CD4-positive, alpha-beta T cell treated with Interferon gamma for 1 hour (primary cell): ENCODE results near the gene LIX1.
"Not testable (repeated sequence)": the region's sequence is repeated elsewhere in the genome, so short reads cannot be mapped to it uniquely, and the experiment has no call there.

Source experiments
- DNase-seq: peaks from one replicate; pipeline ENCODE4 v3.0.0-alpha.2; 2020

The LIX1 gene

DNA sequence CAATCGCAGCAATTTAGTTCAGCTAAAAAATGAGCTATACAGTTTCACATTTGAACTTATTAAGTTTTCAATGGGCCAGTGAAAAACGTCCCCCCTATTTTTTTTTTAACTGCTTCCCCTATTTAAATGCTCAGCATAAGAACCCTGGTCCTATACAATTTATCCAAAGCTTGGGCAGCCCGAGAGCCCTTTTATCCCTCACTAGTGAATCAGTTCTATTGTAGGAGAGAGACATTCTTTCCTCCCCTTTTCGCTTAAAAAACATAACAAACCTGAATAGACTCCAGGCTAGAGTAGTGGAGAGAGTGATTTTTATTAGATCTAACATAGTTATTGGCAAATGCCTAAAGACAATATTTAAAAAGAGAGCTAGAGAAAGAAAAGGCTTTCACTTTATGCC lies 1.4 kb downstream of the LIX1 start:
- no peak for DNase-seq

- DNase-seq, result not testable (repeated sequence)
Observed at GRCh38 chr5:97140250-97140649, 2.2 kb downstream of the LIX1 start.

DNA sequence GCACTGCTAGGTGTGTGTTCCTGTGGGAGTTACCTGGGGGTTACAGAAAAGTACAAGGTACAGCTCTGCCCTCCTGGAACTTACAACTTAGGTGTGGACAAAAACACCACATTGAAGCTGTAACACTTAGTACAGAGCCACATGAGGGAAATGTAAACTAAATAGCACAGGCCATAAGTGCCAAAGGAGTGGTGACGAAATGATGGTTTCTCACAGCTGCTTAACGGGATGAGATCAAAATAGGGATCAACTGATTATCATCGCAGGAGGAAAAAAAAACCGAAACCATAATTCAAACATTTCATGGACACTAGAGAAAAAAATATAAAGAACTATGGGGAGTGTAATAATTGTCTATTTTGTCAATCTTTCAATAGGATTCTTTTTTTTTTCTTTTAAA lies 5.9 kb downstream of the LIX1 start:
- DNase-seq, result no peak

- DNase-seq, result no peak
Observed at GRCh38 chr5:97135868-97136267, 6.5 kb downstream of the LIX1 start.

GRCh38 chr5:97134634-97135033 lies 7.8 kb downstream of the LIX1 start:
- no peak for DNase-seq

GRCh38 chr5:97133101-97133500 lies 9.3 kb downstream of the LIX1 start:
- DNase-seq, result no peak

DNA sequence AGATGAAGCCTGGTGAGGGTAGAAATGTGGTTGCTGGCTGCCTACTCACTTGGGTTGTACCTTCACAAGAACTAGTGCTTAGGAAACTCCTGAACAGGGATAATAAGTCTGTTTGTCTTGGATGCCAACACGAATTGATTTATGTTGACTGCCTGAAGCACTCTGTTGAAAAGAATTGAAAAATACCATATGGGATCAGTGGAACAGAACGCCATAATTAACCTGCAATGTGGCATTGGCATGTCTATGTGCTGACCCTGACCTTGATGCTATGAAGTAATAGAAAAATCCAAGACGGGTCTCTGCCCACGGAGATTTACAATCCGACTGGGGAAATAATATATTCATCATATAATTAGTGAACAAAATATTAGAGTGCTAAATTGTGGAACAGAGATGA lies 10.5 kb downstream of the LIX1 start:
- no peak for DNase-seq

GRCh38 chr5:97131139-97131710 lies 11.2 kb downstream of the LIX1 start:
- DNase-seq, result no peak

GRCh38 chr5:97127727-97128126 lies 14.7 kb downstream of the LIX1 start:
- no peak for DNase-seq

DNA sequence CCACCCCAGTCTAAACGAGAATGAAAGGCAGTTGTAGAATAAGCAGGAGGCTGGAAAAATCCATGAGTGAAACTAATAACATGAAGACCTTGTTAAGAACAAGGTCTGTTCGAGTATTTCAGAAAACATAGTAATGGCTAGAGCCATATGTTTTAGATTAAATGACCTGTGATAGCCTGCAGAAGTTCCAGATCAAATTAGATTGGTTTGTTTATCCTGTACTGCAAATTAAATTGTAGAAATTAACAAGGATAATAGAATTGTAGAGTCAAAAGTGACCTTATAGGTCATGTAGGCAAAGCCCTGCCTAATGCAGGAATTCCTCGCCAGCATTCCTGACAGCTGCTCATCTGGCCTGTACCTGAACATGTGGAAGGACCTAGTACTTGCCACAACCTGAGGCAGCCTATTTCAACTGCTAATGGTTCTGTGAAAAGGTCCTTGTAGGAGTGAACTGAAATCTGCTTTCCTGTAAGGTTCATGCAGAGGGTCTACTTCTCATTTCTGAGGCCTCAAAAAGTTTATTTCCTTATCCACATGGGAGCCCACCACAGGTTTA lies 17.2 kb downstream of the LIX1 start:
- DNase-seq, result no peak

GRCh38 chr5:97124335-97124734 lies 18.1 kb downstream of the LIX1 start:
- no peak for DNase-seq

- DNase-seq, result no peak
Observed at GRCh38 chr5:97121848-97122247, 20.6 kb downstream of the LIX1 start.

DNA sequence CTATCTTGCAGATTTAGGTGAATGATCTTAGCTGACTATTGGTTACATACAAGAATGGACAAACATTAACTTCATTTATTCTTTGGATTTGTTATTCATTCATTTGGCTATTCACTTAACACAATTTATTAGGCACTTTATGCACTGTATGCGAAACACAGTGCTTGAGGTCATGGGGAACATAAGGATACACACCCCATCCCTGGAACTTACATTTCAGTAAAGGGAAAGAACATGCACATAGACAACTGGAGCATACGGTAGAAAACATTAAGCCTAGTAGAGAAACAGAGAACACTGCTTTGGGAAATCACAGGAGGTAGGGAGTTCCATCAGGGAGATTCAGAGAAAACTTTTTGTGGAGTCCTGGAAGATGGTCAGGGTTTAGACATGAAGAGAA lies 22.2 kb downstream of the LIX1 start:
- DNase-seq, result no peak

GRCh38 chr5:97119007-97119390 lies 23.4 kb downstream of the LIX1 start:
- no peak for DNase-seq

GRCh38 chr5:97118261-97119006 lies 24.0 kb downstream of the LIX1 start:
- DNase-seq, result no peak

GRCh38 chr5:97115932-97116331 lies 26.5 kb downstream of the LIX1 start:
- DNase-seq, result no peak

DNA sequence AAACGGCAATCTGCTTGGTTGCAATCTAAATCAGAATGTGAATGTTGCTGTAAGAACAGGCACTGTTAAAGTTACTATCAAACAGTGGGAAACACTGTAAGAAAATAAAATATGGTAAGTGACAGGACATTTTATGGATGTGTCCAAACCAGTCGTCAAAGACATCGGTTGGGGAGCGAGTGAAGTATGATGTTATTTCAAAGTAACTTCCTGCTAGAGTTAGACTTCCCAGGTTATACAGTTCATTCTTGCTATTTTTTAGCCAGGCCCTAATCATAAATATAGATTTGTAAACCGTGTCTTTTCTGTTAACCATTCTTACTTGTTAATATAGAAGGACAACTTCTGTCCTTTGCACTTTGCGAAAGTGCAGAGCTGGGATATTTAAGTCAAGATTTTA lies 30.2 kb downstream of the LIX1 start:
- no peak for DNase-seq

DNA sequence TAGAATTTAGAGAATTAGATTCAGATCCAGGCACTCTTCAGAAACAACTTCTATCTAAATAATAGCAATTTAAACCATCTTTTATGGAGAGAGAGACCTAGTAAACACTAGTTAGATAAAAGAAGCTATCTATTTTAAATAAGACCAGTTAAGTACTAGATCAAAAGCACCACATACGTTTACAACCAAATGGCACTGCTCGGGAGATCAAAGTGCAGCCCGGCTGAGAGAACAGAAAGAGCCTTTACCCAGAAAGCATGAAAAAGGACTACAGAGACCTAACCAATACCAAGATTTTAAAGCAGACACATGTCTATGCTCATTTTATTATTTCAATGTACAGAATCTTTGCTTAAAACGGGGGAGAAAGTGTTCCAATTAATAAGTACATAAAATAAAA lies 30.8 kb downstream of the LIX1 start:
- no peak for DNase-seq

- no peak for DNase-seq
Observed at GRCh38 chr5:97111004-97111403, 31.4 kb downstream of the LIX1 start.

DNA sequence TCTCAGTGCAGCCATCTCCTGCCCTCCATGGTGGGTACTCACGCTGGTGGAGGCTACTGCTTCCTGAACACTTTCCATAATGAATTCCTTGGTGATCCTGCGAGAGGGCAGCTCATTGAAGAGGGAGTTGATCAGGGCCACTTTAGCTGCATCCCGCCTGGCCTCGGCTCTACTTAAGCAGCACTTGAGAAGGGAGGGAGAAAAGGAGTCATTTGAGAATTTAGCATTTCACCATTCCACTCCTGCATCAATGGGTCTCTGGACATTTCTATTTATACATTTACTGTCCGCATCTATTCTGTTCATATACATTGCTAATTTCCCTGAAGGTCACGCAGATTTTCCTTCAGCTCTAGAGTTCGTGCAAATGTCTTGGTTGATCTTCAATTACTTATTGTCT lies 35.1 kb downstream of the LIX1 start:
- no peak for DNase-seq

- no peak for DNase-seq
Observed at GRCh38 chr5:97106216-97106581, 36.2 kb downstream of the LIX1 start.

DNA sequence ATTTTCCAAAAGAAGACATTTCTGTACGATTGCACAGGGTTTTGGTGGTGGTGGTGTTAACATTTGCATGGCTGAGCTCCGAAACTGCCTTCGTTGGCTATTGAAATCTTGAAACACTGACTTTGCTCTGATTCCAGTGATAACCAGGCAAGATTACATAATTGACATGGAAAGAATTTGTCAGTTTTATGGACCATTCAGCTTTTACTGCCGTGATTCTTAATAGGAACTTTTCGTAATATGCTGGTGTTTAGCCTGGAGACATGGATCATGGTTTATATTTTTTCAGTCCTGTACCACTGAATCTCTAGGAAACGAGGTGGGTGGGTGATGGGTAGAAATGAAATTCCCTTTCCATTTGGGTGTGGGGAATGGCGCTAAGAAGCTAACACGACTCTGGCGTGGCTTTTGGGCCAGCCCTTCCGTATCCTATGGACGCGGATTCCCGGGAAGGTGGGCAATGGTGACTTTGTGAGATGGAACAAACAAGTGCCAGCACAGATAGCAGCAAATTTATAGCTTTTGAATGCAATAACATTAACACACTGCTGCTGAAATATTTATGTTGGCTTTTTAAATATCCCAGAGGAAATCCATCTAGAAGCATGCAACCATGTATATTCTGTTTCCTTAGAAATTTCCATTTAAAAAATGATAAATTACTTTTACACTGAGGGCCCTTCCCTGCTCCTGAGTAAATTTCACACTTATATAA lies 36.8 kb downstream of the LIX1 start:
- no peak for DNase-seq

DNA sequence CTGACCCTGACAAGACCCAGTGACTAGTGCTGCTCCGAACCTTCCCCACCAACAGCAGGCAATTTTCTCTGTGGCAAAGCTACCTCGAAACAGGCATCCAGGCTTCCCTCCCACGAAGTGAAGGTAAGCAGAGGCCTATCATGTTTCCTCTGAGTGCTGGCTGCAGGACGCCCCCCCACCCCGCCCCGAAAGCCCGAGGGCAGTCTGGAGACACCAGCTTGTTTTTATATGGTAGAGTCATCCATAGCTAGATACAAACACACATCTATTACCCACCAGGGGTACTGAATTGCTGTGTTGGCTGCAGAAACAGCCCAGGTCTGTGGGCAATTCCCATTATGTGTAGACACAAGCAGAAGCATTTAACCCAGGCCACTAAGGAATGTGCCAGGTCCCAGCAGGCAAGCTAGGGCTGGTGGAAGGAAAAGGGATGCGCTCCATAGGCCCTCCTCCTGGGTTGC lies 40.4 kb downstream of the LIX1 start:
- DNase-seq, result no peak
